Measurements from ENCODE around the gene P2RX1.

The P2RX1 gene

DNA sequence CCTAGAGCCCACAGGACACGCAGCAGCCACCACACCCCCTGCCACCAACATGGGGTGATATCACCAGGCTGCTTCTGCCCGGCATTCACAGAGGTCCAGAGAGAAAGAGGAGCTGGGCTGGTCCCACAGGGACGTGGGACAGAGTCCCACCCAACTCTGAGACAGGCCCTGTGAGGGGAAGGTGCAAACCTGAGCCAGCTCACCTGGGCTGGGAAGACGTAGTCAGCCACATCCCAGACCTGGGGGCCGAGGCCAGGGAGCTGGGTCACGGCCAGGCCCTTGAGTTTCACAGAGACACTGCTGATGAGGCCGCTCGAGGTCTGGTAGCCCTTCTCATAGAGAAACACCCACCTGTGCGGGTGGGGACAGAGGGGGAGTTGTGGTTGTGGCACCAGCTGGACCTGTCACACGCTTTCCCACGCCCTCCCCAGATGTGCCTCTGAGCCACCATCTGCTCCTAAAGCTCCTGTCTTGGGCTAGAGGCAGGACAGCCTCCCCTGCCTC is 11.2 kb downstream of the P2RX1 start:
- DNase-seq (ENCODE audit: low spot score): peak; percentile 79

DNA sequence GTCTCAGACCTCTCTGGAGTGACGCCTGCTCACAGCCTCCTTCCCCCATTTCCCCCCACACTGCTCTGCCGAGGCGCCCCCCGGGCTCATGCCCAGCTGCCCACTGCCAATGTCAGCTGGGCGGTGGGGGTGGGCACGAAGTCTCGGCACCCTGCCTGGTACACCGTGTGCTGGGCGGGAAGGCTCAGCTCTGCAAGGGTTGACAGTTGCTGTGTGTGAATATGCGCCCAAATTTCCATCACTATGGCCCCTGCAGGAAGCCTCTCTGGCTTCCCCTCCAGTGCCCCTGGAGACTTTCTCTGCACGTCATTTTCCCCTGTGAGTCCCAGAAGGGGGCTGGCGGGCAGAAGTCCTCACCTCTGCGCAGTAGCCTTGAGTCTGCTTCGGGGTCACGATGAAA is 11.8 kb downstream of the P2RX1 start:
- DNase-seq (ENCODE audit: low spot score): peak; percentile 60

DNA sequence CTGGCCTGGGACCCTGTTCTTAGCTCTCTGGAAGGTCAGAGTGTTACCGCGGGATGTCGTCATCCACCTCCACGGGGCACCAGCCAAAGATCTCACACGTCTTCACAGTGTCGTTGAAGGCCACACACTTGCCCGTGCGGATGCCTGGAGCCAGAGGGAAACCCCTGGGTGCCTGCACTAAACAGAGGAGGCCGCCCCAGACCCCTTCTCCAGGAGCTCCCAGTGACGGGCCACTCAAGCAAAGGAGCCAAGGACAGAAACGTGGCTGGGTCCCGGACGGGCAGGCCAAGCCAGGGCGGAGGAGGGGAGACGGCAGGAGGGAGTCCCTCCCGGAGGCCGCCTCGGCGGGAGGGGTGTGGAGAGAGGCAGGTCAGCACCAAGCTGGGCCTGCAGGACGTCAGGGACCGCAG is 12.4 kb downstream of the P2RX1 start:
- DNase-seq (ENCODE audit: low spot score): no peak

- DNase-seq (ENCODE audit: low spot score): no peak
Measured at GRCh38 chr17:3903051-3903825, 13.0 kb downstream of the P2RX1 start.

DNA sequence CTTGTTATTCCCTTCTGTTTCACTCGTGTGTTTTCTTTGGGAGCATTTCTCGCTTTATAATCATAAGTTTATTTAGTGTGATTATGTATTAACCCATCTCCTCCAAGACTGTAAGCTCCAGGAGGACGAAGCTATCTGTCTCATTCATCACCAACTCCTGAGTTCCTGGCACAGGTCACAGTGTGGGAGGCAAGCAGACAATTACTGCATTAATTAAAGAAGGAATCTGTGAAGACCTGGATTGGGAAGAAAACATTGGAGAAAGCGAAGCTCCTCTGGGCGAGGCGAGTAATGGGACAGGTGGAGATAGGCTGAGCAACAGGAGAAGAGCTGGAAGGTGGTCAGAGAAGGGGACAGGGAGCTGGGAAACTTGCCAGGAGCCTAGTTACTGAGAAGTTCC is 15.6 kb downstream of the P2RX1 start:
- DNase-seq (ENCODE audit: low spot score): no peak

DNA sequence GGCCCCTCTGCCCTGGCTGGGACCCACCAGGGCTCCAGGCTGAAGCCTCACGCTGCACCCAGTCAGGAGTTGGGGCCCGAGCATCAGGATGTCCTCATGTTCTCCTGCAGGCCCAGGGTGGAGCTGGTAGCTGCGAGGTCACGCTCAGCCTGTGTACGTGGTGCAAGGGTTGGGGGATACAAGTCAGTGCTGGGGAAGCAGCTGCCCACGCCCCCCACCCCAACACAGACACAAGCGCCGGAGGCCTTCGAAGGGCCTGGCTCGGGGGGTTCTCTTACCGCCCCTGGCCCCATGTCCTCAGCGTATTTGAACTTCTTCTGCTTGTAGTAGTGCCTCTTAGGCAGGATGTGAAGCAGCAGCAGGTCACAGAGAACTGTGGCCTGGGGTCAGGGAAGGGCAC is 18.5 kb downstream of the P2RX1 start:
- no peak for DNase-seq (ENCODE audit: low spot score)

DNA sequence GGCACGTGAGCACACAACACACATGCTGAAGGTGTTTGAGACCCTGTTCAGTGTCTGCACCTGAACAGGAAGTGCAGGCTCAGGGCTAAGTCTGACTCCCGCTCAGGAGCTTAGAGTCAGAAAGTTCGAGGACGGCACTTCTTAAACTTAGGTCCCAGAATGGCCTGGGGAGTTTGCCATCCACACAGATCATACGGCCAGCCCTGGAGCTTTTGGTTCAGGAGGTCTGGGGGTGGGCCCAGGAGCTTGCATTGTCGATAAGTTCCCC is 19.4 kb downstream of the P2RX1 start:
- no peak for DNase-seq (ENCODE audit: low spot score)

DNA sequence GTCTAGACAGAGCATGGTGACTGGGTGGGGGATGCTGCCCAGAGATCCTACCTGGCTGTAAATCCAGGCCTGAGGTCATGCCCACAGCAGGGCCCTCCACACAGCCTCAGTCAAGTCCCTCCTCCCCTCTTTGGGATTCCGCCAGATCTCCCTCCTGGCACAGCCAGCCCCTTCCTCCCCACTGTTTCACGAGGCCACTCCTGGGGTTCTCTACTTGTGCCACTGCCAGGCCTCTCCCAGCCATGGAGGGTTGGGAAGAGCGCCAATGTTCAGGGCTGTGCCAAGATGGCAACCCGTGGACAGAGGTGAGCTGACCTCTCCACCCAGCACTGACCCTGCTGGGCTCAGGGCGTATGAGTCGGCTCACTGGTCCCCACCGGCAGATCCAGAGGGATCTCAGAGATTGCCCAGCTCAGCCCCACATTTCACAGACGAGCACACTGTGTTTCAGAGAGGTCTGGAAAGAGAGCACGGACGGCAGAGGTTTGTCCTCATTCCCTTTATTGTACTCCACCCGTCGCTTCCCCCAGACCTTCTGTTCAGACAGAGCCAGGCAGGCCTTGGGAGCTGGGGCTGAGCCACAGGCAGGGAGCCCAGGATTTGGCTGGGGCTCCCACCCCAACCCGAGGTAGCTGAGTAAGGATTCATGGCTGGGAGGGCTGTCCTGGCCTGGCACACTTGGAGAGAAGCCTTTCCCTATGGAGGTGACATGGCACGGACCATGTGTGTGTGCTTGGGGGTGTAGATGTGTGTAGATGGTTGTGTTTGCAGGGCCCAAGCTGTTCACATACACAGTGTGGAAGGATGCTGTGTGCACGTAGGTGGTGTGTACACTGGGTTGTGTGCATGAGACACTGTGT is 19.9 kb downstream of the P2RX1 start:
- DNase-seq (ENCODE audit: low spot score): no peak

DNA sequence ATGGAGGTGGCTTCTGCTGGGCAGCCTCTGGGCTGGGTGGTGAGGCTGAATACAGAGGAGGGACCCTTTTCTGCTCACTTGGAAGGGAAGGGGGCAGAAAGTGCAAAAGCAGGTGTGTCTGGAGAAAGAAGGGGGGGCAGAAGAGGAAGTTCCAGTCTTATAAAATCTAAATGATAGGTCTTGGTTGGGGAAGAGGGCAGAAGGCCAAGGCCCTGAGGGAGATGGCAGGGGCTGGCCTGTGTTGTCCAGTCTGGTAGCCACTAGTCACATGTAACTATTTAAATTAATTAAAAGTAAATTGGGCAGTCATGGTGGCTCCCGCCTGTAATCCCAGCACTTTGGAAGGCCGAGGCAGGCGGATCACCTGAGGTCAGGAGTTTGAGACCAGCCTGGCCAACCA is 20.9 kb downstream of the P2RX1 start:
- no peak for DNase-seq (ENCODE audit: low spot score)

DNA sequence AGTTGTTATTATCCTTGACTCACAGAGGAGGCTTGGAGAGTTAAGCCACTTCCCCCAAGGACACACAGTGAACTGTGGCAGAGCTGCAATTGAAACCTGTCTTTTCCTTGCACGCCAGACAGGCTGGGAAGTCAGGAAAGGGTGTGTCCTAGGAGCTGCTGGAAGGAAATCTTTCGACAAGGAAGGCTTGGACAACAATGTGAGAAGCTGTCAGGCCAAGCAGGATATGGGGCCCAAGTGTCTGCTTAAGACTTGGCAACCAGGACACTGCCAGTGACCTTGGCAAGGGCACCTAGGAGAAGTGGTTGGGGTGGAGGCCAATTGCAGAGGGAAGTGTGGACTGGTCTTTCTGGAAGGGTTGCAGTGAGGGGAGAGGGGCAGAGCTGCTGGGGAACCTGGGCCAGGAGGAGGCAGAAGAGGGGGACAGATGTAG is 21.3 kb downstream of the P2RX1 start:
- no peak for DNase-seq (ENCODE audit: low spot score)

DNA sequence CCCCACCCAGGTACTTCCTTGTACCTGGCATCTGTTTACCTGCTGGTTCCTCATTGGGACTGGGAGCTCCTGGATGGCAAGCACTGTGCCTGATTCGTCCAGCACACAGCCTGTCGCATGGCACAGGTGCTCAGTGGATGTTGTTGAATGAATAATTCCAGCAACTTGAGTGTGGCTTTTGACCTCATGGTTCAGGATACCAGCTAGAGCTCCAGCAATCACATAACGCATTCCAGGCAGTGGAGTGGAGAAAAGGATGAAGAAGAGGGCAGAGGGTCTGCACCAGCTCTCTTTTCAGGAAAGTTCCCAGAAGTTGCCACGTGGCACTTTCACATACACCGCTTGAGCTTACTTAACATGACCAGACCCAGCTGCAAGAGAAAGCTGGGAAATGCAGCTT is 22.1 kb downstream of the P2RX1 start:
- no peak for DNase-seq (ENCODE audit: low spot score)

DNA sequence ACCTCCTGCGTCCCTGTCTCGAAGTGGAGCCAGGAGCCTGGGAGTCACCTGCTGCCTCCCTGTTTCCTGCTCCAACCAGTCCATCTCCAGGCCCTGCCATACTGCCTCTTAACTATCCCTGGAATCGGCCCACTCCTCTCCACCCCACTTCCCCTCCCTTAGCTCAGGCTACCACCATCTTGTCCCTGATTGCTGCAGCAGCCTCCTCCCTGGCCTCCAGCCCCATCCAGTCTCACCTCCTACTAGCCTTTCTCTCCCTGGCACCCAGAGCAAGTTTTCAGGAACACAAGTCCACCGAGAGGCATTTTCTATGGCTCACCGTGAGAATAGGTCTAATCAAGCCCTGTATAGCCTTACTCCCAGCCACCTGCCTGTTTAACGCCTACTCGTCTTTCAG is 22.5 kb downstream of the P2RX1 start:
- no peak for DNase-seq (ENCODE audit: low spot score)

DNA sequence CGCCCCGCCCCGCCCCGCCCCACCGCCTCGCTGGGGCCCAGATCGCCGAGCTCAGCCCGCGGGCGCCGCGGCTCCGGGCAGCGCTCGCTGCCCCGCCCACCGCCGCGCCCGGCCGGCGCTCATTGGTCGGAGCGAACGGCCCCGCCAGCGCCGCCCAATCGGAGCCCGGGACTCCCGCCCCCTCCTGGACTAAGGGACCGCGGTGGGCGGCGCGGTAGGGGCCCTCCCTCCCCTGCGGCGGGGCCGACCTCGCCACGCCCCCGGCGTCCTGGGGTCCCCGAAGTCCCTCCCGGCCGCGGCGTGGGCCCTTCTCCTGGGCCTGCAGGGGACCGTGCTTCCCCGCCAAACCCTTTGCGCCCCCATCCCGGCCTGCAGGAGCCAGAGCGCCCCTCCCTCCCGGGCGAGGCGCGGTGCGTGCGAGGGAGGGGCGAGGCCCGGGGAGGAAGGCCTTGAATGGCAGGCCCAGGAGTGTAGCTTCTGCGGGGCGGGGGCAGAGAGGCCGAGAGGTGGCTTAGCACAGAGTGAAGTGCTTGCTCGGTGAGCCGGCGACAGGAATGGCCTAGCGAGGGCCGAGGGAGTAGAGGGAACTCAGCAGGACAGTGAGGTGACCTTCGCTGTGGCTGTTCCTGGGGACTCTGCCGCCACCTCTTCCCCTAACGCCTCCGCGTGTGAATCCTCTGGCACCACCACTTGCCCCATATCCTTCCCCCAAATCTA is 23.1 kb downstream of the P2RX1 start, which contains the start of gene CAMKK1:
Gene CAMKK1 (minus strand): TSS at position 51 of the 717 bp plus-strand sequence. CDS start 7,366 bp downstream, outside the sequence.
- peak; percentile 80 for DNase-seq (ENCODE audit: low spot score)

DNA sequence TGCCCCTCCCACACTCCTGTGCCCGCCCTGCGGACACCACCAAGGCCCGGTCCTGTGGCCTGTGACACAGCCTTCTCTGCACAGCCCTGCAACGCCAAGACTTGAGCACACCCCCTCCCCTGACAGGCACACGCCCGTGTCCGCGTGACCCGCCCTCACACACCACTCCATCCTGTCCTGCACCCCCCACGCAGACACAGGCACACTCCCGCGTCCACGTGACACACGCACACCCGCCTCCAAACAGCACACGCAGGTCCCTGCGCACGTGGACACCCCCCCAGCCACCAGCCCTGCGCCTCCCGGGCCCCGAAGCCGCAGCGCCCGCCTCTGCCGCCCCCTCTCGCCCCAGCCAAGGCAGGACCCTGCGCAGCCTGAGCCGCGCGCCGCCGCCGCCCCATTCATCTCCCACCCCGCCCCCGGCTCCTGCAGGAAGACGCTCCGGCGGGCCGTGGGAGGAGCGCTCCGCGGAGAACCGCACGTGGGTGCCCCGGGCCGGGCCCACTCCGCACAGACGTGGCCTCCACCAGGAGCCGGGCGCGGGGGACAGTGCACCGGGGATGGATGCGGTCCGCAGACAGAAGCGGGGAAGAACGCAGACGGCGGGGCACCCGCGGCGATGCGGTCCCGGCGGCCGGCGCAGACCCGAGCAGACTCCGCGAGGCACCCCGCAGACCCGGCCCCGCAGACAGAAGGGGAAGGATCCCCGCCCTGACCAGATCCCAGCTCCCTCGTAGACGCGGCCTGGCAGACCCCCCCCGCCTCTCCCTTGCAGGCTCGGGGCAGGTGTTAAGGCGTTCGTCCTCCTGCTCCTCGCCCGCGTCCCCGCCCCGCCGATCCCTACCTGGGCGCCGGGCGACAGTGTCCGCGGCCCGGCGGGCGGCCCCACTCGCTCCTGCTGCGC is 23.9 kb downstream of the P2RX1 start:
- DNase-seq (ENCODE audit: low spot score): peak; percentile 41

GRCh38 chr17:3891626-3892094 is 24.6 kb downstream of the P2RX1 start:
- DNase-seq (ENCODE audit: low spot score): no peak

GRCh38 chr17:3890878-3891219 is 25.4 kb downstream of the P2RX1 start:
- no peak for DNase-seq (ENCODE audit: low spot score)

GRCh38 chr17:3890082-3890877 is 26.0 kb downstream of the P2RX1 start:
- DNase-seq (ENCODE audit: low spot score): no peak

DNA sequence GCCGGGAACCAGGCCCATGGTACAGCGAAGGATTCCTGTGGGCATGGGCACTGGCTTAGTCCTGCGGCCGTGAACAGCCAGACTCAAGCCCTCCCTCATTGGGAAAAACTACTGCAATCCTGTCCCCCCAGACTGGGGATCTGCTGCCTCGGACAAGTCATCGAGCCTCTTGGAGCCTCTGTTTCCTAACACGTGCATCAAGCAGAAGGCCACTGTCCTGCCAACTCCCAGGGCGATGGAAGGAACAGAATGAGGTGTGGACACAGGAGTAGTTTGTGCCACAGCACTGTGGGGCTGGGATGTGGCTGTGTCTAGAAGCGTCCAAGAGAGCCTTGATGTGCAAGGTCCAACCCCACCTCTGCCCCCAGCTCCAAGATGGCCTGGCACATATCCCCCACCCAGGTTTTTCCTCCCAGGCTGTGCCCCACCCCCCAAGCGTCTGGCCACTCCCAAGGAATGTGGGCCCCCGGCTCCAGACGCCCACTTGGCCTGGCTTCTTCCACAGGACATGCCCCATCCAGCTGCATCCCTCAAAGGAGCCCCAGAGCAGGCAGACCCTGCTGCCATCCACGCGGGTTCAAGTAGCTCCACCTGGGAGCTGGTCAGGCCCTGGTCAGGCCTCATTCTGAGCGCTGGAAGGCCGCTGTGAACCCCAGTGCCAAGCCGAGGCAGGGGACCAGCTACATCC is 26.8 kb downstream of the P2RX1 start:
- DNase-seq (ENCODE audit: low spot score): no peak

DNA sequence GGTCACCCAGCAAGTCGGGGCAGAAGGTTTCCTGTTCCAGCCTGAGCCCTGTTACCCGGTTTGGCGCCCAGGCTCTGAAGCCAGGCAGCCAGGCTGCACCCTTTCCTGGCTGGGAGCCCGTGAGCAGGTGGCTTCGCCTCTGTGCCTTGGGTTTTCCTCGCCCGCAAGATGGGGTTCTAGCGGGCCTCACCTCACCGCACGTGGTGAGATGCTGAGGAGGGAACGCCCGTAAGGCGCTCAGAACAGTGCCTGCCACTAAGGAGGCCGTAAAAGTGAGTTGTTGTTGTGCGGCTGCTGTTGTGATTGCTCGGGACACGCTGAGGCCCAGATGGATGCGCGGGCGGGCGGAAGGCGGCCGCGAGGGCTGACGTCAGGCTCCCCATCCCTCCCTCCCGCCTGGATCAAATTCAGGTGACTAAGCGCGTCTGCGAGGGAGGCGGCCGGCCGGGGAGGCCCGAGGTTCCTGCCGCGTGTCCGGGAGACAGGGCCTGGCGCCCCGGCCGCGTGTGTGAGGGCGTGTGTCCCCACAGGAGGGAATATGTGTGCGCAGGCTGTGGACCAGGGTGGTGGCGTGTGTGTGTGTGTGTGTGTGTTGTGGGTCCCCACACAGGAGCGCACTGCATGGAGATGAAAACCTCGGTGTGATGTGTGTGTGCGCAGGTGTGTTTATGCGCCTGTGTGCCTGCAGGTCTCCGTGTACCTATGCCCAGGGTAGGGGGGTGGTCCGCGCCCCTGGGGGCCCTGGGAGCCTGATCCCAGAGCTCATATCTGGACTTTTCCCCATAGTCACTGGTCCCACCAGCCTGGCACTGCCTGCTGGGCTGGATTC is 27.7 kb downstream of the P2RX1 start:
- DNase-seq (ENCODE audit: low spot score): no peak

Data from NAMALWA (cell line).